Activated CD4-positive, alpha-beta T cell treated with anti-CD3 and anti-CD28 coated beads, Interleukin-2, amount 50 U/mL, for 48 hours (primary cell): ENCODE data around the gene YEATS2.
"Not testable (repeated sequence)": the region's sequence is repeated elsewhere in the genome, so short reads cannot be mapped to it uniquely, and the experiment has no call there.

Experiments
- DNase-seq, 2 experiments: peaks; one replicate each; pipeline ENCODE4 v3.0.0-alpha.2; 2020

Gene YEATS2

GRCh38 chr3:183779896-183780465 is 82.4 kb downstream of the YEATS2 start:
- no peak for DNase-seq

- DNase-seq = no peak
Observed at GRCh38 chr3:183781246-183781645, 83.6 kb downstream of the YEATS2 start.

DNA sequence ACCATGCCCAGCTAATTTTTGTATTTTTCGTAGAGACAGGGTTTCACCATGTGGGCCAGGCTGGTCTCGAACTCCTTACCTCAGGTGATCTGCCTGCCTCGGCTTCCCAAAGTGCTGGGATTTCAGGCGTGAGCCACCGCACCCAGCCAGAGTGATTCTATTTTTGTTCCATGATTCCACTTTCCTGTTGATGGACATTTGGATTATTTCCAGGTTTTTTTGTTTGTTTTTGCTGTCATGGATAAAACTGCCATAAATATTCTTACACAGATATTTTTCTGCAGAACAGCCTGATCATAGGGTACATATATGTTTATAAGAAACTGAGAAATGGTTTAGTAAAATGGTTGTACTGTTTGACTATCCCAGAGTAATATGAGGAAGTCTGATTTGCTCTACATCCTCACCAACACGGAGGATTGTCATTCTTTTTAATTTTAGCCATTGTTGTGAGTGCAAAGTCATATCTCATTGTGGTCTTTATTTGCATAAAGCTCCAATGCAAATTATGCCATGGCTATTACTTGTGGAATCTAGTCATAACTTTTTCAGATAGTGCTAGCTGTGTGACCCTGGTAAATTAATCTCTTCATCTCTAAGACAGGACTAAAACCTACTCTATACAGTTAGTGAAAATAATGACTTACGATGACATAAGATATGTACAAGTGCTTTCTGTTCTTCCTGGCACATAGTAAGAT is 85.1 kb downstream of the YEATS2 start:
- DNase-seq = no peak

GRCh38 chr3:183784503-183784902 is 86.9 kb downstream of the YEATS2 start:
- not testable (repeated sequence) for DNase-seq

GRCh38 chr3:183789826-183790225 is 92.2 kb downstream of the YEATS2 start:
- no peak for DNase-seq

GRCh38 chr3:183790700-183791099 is 93.1 kb downstream of the YEATS2 start:
- DNase-seq = no peak

DNA sequence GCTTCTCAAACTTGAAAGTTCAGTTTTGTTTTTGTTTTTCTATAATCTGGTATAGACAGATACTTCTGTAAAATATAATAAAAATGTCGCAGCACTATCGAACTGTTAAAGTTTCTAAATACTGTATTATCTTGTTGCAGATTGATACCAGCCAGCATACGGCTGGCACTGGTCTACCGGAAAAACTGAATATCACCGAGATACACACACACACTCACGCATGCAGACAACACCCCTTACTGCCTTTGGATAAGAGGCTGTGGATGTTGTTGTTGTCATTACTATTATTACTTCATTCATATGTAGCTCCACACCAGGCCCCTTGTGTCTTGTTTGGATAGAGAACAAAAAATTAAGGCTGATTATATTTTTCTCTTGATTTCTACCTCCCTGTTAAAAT is 95.4 kb downstream of the YEATS2 start:
- no peak for DNase-seq

DNA sequence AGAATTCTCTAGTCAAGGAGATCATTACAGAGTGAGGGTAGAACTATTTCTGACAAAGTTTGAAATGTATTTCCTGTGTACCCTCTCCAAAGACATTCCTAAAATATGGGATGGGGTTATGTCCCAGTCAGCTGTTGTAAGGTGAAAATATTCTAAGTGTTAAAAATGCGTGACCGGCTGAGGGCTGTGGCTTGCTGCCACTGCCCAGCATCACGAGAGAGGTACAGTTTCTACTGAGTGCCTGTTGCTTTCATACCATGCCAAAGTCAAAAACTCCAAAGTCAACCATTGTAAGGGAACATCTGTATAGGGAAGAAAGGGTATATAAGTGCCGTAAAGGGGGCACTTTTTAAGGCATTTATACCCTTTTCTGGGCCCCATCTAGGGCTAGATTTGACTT is 96.9 kb downstream of the YEATS2 start:
- DNase-seq = no peak

- DNase-seq = no peak
Observed at GRCh38 chr3:183796372-183796771, 98.8 kb downstream of the YEATS2 start.

- DNase-seq = no peak
Observed at GRCh38 chr3:183797996-183798395, 100.4 kb downstream of the YEATS2 start.

DNA sequence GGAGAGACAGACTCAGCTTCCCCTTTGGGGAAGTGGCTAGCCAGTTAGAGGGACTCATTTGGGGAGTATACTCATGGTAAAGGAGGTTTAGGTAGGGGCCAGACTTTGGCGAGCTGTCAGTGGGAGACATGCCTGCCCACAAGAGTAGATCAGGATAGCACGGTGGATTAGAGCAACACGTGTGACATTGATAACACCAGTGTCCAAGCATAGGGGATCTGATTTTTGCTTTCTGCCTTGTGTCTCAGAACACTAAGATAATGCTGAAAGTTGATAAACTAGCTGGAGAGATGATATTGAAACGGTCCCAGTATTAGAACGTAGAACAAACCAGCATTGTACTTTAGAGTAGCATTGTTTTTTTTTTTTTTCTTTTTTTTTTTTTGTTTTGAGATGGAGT is 101.9 kb downstream of the YEATS2 start:
- DNase-seq = no peak

DNA sequence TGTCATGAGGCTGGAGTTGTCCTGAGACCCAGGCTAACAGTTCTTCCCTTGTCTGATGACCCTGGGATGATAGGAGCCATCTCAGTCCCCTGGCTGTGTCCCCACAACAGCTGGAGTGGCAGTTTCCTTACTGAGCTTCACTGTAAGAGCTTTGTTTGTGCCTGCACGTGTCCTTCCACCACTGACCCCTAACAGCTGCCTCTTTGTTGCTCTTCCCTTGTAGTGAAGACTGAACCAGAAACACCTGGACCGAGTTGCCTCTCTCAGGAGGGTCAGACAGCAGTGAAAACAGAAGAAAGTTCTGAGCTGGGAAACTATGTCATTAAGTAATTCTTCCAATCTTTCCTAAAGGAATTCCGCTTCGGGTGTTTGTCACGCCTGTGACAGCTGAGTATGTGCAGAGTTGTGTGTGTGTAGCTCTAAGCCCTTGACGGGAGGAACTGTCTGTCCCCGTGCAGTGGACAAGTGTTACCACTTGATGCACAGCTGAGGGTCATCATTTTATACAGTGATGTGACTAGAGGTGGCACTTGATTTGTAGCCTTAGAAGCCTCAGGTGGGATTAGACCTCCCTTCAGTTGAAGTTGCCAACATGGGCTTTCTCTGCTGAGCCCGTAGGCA is 102.8 kb downstream of the YEATS2 start:
- DNase-seq = no peak

GRCh38 chr3:183801601-183802000 is 104.0 kb downstream of the YEATS2 start:
- DNase-seq = no peak

DNA sequence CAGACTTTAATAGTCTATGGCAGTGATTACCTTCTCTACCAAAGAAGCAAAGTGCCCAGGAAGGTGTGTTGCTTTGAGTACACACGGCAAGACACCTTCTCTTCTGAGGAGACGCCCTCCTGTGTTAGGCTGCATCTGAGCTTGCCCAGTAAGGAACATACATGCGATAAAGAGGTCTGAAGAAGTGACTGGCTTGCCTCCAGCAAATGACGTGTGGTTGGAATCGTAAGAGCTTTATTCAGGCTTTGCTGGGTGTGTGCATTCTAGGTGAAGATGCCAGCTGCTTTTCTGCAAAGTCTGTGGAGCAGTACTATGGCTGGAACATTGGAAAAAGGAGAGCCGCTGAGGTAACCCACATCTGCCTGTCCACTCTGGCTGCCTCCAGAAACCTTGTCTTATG is 105.4 kb downstream of the YEATS2 start:
- DNase-seq = no peak

GRCh38 chr3:183807209-183807728 is 109.7 kb downstream of the YEATS2 start:
- DNase-seq = no peak

DNA sequence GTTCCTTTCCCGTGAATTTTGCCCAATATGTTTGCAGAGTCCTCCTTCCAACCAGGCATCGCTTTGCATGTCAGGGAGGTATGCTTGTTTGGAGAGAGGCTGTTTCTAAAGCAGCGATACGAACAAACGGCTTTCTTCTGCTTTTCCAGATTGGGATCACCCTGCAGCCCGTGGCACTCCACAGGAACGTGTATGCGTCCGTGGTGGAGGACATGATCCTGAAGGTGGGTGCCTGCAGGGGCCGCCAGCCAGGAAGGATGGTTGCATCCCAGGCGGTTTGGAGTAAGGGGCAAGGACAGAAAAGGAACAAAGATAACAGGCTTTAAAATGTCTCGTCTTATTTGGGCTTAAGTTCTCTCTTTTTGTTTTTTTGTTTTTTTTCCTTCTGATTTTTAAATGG is 110.3 kb downstream of the YEATS2 start:
- DNase-seq = no peak

DNA sequence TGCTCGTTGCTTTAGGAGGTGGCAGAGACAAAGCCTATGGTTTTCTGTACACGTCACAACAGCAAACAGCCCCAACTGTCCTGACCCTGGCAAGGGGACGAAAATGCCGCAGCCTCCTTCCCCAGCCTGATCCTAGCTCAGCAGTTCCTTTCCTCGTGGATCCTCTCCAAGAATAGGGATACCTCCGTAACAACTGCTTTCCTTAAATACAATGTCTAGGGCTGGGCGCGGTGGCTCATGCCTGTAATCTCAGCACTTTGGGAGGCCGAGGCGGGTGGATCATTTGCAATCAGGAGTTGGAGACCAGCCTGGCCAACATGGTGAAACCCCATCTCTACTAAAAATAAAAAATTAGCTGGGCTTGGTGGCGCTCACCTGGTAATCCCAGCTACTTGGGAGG is 110.8 kb downstream of the YEATS2 start:
- no peak for DNase-seq

DNA sequence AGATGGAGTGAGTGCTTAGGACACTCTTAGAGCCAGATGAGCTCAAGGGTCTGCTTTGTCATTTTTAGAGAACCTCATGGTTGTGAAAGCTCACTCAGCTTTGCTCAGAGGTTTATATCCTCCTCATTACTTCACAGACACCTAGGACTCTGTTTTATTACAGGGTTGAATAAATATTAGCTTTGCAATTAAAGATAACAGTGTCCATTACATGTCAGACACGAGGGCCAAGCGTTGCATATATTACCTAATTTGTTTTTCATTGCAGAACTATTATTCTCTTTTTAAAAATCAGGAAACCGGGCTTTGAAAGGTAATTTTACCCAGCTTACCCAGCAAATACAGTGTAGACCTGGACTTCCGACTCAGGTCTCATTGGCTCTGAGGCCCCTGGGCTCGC is 111.7 kb downstream of the YEATS2 start:
- DNase-seq = no peak

DNA sequence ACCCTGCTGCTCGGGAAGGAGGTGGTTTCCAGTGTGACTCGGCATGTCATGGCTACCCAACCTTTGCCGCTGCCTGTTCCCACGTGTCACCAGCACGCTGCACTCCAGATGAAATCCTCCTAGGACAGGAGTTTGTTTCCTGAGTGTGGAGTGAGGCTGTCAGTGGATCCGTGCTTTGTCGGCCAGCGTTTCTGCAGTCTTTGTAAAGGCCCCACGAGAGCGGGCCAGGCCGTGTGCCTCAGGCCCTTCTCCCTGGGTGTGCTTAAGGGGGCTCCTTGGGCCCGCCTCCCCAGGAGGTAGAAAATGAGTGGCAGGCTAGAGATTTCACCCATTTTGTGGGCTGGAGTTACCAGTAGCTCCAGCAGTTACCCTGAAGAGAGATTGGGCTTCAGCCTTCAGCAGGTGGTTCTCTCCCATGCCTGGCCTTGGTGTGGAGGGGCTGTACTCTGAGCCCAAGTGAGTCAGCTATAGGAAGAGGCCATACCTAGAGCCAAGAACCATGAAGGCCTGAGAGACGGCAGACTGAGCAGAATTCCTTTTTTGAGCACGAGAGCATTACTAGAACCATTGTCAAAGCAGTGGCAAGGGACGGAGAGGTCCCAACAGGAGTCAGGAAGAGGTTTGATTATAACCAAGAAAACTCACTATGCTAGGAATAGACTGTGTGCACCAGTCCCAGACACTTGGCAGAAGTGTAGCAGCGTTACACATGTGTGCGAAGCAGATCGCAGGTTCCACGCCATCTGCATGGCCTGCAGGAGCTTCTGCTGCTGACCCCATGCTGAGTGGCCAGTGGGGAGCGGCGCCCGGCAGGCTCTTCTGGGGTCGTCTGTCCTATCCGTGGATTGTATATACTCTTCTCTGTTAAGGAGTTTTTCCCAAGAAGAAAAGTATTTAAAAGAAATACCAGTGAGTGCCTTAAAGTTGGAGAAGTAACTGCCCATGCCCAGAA is 113.3 kb downstream of the YEATS2 start:
- DNase-seq = no peak

DNA sequence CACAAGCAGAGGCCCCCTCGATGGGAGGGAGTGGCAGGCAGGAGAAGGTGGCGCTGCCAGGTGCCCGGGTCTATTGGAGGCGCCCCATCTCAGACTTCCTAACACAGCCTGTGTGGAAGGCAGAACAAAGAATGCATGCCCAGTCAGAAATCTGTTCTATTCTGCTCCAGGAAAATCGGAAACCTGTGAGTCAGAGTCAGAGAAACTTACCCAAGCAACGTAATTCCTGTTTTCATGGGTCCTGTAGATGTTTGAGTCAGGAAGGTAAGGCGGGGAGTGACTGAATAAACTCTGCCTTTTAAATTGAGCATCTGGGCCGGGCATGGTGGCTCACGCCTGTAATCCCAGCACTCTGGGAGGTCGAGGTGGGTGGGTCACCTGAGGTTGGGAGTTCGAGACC is 114.0 kb downstream of the YEATS2 start:
- DNase-seq = no peak

GRCh38 chr3:183812761-183813445 is 115.3 kb downstream of the YEATS2 start:
- no peak for DNase-seq

- no peak for DNase-seq
Observed at GRCh38 chr3:183814240-183814639, 116.6 kb downstream of the YEATS2 start.

- no peak for DNase-seq
Observed at GRCh38 chr3:183815563-183815940, 118.0 kb downstream of the YEATS2 start.
